GM18526 (cell line): Measurements from ENCODE around the gene NCKAP5.

ENCODE experiments used
- POLR2A ChIP-seq: IDR thresholded peaks from 3 replicates; pipeline ENCODE4 v1.6.1; 2011; ENCODE audit not compliant: insufficient read length; ENCODE audit errors: extremely low read depth

Gene NCKAP5

DNA sequence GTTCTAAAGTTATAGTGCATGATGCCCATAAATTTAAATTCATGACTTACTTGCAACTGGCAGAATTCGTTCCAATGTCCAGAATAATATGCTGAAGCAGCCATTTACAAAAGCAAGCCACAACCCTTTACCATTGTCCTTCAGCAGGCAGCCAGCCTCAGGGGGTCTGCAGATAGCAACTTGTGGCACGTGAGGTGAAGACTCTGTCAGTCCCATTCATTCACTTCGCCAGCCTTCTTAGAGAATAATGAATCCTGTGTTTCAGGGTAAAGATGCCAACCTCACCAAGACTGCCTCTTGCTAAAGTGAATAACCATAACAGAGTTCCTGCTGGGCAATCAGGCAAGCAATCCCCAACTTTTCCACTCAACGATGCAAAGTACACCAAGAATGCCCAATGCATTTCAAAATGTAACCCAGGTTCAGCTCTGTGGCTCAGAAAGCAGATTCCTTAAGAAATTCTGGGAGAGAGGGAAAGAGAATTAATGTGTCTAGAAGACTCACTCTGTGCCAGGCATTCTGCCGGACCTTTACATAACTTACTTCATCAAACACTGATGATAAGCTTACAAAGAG lies 315.4 kb downstream of the NCKAP5 start:
- no peak for TF ChIP-seq POLR2A

DNA sequence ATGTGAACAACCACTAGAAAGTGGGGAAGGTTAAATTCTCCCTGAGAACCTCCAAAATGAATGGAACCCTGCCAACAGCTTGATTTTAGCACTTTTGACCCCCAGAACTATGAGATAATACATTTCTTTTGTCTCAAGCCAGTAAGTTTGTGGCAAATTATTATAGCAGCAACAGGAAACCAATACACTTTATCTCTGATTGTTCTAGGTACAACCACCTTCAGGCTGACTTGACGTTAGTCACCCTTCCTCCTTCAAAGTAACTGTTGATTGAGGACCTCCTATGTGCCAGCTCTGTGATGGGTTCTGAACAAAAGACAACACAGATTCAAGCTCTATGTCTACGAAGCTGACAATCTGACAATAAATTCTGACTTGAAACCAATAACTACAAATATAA lies 318.9 kb downstream of the NCKAP5 start:
- no peak for TF ChIP-seq POLR2A

DNA sequence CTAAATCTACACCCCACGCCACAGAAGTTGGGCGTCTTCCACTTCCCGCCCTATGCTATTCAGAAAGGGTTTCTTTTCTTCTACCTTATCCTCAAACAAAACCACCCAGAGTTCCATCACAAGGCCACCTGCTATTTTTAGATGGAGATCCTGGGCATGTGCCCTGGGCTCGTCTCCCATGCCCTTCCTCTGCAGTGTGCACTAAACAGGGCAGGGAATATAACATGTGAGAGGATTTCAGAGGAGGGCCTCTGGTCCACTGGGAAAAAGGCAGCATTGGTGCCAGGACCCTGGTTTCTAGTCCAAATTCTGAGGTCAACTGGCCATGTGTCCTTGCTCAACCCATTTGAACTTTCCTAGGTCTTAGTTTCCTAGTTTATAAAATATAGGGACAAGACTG lies 320.0 kb downstream of the NCKAP5 start:
- TF ChIP-seq POLR2A: no peak

DNA sequence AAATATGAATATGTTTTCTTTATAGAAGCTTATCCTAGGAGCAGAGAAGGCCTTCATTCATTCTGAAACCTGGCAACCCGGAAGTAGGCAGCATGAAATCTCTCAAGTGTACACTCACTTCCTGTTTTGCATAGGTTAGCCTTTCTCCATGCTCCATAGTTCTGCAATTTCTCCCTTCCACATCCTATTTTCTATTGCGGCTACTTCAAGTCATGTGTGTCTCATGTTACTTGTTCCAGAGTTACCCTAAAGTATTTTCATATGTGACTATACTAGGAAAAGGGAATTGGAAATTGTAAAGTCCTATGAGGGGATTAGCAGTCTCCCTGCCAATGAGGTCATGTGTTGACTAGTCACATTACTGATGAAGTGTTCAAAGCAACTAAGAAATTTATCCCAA lies 320.6 kb downstream of the NCKAP5 start:
- TF ChIP-seq POLR2A: no peak

DNA sequence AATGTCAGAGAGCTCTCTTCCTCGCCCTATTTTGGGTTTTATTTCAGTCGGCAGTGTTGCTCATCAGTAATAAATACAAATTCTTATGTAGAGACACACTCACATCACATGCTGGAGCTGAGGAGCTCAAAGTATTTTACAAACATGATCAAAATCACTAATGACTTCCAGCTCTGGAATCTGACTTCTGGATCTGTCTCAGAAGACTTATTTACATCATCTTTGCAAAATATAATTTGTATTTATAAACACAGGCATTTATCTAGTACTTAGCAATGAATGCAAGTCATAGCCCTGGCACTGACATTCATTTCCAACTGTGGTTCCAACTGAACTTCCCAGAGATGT lies 327.1 kb downstream of the NCKAP5 start:
- no peak for TF ChIP-seq POLR2A

DNA sequence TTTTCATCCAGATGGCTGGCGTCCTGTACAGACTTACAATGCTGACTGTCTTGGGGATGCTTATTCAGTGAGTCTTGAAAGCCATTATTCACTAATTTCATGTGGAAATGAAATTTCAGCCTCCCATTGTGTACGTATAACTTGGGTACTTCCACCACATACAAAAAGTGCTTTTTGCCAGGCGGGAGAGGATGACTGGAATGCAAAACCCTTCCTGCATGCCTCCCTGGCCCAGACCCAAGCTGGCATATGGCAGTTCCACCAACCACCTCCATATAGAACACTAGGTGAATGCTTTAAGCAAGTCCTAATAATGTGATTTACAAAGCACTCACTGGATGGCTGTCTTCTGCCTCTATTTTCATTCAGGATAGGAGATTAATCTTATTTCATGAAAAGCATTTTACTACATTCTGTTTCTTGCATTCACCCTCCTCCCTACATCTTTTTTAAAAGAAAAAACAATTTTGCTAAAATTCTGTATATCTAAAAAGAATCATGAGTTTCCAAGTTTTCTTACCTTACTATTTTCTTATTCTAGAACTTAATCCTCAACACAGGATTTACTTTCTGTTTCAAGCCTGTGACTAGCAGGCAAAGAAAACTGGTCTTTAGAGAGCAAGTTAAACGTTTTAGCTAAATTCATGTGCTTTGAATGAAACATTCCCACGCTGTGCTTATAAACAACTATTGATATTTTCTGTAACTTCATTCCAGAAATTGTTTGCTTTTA lies 327.6 kb downstream of the NCKAP5 start:
- TF ChIP-seq POLR2A: no peak

DNA sequence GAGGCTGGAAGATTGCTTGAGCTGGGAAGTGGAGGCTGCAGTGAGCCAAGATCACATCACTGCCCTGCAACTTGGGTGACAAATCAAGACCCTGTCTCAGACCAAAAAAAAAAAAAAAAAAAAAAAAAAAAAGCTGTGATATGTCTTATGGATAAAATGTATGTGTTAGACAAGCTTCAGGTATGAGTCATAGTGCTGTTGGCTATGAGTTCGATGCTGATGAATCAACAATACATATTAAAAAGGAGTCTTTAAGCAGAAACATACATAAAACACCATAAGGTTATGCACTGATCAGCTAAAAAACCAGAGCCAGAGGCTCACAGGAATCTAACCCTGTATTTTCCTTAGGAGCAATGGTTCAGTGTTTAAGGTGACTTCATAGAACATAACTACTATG lies 332.3 kb downstream of the NCKAP5 start:
- TF ChIP-seq POLR2A: no peak

DNA sequence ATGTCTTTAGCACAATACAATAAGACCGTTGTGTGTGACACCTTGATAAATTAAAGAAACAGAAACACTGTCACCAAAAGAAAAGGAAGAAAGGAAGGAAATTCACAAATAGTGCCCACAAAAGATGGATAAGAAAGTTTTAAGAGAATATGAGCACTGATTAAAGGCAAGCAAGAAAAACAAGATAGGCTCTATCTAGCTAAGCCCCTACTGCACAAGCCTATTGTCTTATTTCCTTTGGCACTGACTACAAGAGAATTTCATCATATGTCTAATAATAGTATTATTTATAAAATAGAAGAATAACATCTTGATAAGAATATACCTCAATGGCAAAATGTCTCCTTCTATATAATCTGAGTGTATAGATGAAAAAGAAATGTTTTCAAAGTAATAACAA lies 335.7 kb downstream of the NCKAP5 start:
- TF ChIP-seq POLR2A: no peak

DNA sequence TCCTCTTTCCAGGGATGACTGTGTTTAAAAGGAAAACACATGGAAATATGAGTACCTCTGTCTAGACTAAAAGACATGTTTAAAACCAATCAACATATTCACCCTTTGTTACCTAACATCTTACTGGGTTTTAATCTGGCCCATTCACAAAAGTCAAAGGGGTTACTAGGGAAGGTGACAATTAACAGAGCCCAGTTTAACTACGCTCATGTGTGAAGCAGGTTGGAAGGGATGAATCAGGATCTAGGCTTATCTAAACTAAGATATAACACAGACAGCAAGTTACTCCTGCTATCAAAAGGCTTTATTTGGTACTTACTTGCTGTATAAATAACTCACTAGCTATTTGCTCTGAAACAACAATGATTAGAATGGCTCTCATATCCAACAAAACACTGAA lies 337.0 kb downstream of the NCKAP5 start:
- TF ChIP-seq POLR2A: no peak

DNA sequence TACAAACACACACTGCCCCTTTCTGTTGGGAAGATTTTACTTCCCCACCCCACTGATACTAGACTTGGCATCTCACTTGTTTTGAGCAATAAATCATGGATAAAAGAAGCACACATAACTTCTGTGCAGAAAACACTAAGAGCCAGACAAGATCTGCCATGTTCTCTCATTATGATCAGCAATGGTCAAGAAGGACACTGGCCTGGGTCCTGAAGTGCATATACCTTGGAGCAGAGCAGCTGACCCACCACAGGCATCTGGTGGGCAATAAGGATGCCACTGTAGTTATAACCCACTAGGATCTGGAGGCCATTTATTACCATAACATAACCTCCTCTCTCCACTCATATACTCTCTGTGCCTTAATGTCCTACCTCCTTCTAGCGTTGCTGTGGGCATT lies 338.3 kb downstream of the NCKAP5 start:
- TF ChIP-seq POLR2A: no peak

DNA sequence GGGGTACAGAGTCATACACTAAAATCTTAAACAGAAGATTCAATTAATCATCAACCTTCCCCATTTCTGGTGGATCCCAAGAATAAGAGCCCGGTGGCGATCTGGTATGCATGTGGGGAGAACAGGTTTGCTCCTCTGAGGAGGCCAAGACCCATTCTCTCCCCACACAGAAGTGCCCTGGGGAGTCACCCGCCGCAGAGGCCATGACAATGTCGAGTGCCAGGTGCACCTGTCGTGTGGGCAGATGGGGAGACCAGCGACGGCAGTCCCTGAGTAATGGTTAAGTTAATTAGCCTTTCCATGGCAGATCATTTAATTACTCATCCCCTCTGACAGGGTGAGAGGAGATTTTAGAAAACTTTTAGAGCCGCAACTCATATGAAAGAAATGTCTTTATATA lies 345.0 kb downstream of the NCKAP5 start:
- TF ChIP-seq POLR2A: no peak

DNA sequence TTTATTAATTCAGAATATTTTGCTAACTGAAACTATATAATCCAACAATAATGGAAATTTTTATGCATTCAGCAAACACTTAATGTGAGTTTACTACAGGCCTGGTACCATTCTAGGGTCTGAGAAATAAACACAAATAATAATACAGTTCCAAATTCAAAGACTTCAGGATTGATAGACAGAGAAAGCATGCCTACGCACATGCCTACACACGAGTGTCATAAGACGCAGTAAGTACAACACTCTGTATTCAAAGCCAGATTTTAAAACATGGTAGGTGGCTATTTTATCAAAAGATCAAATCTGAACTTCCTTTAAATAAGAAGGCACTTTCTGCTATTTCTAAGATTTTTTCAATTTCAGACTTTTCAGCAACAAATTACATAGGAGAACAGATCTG lies 346.9 kb downstream of the NCKAP5 start:
- no peak for TF ChIP-seq POLR2A

DNA sequence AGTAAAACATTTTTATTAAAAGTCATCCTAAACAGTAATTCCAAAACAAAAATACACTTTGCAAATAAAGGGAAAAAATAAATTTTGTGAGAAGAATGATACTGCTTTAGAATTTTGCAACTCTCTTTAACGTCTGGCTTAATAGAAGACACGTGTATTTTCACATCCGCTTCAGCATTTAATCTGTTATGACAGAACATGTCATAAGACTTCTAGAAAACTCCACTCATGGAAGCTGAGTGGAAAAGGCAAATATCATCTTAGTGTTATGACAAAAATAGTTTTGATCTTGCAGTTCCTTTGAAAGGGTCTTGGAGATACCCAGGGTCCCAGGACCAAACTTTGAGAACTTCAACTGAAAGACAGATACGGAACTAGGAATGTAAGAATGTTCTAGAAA lies 350.1 kb downstream of the NCKAP5 start:
- TF ChIP-seq POLR2A: no peak

DNA sequence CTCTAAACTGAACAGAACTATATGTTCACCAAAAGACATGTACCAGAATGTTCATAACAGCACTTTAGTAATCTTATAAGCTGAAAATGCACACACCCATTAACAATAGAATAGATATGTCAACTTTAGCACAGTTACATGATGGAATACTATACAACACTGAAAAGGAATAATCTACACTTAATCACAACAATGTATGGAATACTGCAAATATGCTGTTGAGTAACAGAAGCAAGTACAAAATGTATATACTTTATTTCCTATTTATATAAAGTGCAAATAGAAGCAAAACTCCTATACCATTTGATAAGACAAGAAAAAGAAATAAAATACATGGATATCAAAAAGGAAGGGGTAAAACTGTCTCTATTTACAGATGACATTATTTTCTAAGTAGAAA lies 352.8 kb downstream of the NCKAP5 start:
- TF ChIP-seq POLR2A: no peak

DNA sequence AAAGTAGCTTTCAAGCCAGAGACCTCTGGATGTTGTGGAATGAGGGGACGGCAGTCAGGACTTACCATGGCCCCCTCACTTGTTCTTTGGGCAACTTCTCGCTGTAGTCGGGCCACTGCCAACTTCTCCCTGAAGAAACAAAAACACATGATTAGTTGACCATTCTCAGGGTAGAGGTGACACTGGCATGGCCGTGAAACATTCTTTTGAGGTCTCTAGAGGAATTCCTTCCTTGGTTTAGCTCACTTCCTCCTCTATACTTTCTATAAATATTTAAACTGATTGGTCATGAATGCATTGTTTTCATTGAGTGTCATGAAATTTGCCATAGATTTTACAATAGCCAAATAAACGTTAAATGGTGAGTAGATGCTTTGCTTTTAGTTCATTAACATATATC lies 354.6 kb downstream of the NCKAP5 start:
- TF ChIP-seq POLR2A: no peak

DNA sequence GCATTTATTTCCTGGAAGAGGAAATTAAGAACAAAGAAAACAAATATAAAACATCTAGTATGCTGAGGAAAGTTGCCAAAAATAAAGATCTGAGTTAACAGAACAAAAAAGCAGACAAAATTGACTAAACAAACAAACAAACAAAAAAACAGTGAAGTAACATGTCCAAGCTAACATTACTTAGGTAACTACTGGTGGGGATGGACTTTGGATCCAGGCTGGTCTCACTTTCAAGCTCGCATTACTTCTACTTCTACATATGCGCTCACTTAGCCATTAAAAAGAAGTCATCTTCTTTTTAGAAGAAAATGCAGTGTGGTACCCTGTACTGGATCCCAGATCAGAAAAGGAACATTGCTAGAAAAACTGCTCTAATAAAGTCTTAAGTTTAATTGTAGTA lies 358.9 kb downstream of the NCKAP5 start:
- TF ChIP-seq POLR2A: no peak

DNA sequence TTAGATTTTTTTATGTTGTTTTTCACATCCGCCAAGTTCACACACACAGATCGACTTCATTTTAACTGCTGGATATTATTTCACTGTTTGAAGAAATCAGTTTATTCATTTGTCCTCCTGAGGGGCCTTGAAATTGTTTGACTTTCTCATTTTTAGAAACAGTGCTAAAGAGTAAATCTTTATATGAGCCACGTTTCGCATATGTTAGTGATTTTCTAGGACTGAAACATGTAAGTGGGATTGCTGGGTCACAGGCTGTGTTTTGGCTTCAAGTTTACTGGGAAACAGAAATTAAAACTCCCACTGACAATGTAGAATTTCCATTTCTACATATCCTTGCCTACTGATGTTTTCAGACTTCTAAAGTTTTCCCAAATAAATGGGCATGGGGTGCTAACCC lies 363.8 kb downstream of the NCKAP5 start:
- no peak for TF ChIP-seq POLR2A
